ENCODE results near the gene SNX27.
"Not testable (repeated sequence)": the region's sequence is repeated elsewhere in the genome, so short reads cannot be mapped to it uniquely, and the experiment has no call there.

The SNX27 gene

DNA sequence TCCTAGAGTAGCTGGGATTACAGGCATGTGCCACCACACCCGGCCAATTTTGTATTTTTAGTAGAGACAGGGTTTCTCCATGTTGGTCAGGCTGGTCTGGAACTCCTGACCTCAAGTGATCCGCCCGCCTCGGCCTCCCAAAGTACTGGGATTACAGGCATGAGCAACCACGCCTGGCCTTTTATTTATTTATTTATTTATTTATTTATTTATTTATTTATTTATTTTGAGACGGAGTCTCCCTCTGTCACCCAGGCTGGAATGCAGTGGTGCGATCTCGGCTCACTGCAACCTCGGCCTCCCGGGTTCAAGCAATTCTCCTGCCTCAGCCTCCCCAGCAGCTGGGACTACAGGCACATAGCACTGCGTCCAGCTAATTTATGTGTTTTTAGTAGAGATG is 31.2 kb downstream of the SNX27 start:
- not testable (repeated sequence) for DNase-seq

DNA sequence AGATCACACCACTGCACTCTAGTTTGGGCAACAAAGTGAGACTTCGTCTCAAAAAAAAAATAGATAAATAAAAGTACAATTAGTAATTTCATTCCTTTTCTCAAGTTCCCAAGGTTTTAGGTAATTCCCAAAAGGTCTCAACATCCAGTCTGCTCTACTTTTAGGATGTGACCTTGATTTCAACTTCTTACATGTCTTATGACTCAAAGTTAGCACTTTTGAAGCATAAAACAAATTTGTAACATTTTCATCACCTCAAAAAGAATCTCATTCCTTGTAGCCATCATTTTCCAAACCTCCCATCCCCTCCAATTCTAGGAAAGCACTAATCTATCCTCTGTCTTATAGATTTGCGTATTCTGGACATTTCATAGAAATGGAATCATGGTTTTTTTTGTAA is 32.2 kb downstream of the SNX27 start:
- DNase-seq, result no peak

DNA sequence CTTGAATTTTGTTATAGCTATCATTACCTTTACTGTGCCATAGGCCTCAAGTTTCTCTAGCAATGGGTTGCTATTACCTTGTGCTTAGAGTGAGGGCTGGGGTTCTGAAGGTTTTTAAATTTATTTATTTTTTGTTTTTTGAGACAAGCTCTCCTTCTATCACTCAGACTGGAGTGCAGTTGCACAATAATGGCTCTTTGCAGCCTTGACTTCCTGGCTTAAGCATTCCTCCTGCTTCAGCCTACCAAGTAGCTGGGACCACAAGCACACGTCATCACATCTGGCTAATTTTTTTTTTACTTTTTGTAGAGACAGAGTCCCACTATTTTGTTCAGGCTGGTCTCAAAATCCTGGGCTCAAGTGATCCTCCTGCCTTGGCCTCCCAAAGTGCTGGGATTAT is 41.5 kb downstream of the SNX27 start:
- no peak for DNase-seq

DNA sequence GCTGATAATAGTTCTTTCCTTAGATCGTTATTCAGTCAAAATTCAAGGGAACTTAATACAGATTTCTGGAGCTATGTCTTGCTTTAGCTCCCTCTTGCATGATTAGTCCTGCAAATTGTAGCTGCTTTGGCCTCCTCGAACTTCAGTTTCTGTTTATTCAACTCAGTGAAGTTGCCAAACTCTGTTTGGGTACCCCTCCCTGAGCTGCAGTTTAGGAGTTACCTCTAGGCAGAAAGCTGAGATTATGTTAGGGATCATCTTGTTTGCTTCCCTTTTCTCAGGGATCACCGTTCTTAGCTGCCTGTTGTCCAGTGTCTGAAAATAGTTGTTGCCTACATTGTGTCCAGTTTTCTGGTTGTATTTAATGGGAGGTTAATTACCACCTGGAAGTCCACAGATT is 43.5 kb downstream of the SNX27 start:
- no peak for DNase-seq

- no peak for DNase-seq
These were observed 49.9 kb downstream of the SNX27 start for GRCh38 chr1:151661751-151662150.

- no peak for DNase-seq
These were observed 56.2 kb downstream of the SNX27 start for GRCh38 chr1:151668090-151668489.

GRCh38 chr1:151670036-151670675 is 58.3 kb downstream of the SNX27 start:
- DNase-seq, result not testable (repeated sequence)

DNA sequence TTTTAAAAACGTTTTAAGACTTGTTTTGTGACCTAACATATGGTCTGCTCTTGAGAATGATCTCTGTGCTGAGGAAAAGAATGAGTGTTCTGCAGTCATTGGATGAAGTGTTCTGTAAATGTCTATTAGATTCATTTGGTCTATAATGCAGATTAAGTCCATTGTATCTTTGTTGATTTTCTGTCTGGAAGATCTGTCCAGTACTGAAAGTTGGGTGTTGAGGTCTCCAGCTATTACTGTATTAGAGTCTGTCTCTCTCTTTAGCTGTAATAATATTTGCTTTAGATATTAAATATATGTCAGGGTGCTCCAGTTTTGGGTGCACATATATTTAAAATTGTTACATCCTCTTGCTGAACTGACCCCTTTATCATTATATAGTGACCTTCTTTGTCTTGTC is 61.6 kb downstream of the SNX27 start:
- DNase-seq, result no peak

DNA sequence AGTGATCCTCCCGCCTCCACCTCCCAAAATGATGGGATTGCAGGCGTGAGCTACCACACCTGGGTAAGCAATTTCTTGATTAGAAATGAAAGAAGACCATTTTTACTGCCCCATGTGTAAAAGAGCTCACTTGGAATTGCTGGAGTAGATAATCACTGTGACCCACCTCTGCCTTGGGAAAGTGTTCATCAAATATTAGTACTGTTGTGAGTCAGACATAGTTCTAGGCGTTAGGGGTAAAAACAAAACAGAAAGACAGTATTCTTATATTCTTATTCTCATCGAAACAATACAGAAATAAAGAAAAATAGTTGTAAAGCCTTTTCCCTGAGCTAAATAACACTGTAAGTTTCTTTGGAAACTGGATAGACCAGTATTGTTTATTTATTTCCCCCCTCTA is 68.5 kb downstream of the SNX27 start:
- no peak for DNase-seq

DNA sequence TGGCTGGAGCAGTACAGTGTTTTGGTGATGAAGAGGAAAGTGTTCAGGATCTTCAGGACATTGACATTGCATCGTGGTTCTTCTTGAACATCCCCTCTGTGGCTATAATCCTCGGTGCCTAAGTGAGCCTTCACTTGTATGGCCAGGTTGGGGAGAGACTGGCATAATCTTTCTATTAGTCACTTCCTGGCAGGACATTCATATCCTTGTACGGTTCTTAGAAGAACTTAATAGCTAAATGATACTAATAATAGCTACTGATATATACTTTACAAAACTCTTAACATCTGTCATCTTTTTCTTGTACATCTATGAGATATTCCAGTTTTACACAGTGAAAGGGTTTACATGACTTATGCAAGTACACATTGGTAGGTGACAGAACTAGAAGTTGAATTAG is 69.0 kb downstream of the SNX27 start:
- no peak for DNase-seq

DNA sequence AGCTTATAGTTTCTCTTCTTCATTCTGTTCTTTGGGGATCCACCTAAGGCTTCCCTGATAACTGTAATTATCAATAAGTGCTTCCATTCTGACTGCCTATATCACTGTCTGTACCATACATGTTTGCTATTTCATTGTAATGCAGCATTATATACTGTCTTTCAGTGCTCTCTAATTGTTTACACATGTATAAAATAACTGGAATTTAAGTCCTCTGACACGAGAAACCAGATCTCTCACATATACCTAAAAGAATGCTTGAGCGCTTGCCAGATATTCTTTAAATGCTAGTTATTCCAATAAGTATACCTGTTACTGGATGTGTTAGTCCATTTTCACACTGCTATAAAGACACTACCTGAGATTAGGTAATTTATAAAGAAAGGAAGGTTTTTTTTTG is 70.1 kb downstream of the SNX27 start:
- no peak for DNase-seq

DNA sequence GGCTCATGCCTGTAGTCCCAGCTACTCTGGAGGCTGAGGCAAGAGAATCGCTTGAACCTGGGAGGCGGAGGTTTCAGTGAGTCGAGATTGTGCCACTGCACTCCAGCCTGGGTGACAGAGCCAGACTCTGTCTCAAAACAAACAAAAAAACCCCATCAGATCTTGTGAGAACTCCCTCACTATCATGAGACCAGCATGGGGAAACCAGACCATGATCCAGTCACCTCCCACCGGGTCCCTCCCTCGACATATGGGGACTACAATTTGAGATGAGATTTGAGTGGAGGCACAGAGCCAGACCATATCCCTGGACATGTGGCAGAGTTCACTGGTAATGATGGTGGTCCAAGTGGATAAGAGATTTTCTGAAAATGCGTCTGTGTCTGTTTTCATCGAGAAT is 71.1 kb downstream of the SNX27 start:
- not testable (repeated sequence) for DNase-seq

DNA sequence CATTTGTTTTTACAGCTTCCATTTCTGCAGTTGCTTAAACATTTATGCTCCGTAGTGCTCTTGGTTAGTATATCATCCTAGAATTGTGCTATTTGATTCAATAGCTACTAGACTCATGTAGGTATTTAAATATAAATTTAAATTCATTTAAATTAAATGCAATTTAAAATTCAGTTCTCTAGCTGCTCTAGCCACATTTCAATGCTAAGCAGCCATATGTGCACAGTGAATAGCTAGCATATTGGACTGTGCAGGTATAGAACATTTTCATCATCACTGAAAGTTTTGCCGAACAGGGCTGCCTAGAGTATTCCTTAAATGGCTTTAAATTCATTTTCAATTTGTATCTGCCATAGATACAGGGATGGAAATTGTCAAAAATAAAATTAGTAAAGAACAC is 72.3 kb downstream of the SNX27 start:
- DNase-seq, result no peak

- no peak for DNase-seq
These were observed 74.7 kb downstream of the SNX27 start for GRCh38 chr1:151686561-151686960.

GRCh38 chr1:151689494-151689893 is 77.6 kb downstream of the SNX27 start:
- no peak for DNase-seq

GRCh38 chr1:151692226-151692625 is 80.4 kb downstream of the SNX27 start:
- DNase-seq, result no peak

DNA sequence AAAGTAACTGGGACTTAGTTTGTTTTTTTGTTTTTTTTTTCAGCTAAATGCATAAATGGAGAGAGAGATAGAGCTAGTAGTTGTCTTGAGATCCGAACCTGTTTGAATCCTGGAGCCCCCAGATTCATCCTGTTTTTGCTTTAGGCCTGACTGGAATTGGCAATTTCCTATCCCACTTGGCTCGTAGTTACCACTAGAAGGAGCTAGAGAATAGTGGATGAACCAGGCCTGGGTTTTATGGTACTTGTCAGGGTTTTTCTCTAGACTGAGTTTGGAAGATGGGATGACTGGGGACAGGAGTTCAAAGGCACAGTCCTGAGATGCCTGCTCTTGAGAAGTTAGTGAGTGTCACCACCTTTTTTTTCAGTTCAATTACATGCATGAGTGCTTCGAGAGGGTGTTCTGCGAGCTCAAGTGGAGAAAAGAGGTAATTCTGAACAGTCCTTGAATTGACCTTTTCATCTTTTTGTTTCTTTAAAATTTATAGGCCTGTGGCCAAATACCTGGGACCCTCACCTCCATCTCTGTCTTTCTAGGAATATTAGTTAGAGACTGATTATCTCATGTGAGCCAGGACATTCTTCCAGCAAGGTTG is 81.3 kb downstream of the SNX27 start:
- DNase-seq, result no peak

- no peak for DNase-seq
These were observed 89.7 kb downstream of the SNX27 start for GRCh38 chr1:151701515-151701914.

DNA sequence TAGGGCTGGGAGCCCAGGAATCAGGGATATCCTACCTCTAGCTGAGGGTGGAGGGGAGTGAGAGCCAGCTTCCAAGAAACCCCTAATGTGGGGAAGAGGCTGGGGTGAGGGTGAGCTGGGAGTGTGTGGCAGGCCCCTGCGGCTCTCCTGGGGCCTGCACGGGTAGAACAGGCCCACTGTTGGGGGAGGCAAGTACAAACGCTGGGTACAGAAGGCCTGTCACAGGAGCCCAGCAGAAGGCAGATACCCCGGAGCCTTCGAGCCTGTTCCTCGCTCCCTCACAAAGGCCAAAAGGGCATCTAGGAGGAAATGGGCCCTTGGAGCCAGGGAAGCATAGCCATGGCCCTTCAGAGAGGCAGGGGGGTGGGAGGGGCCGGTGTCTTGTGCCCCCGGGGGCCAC is 91.1 kb downstream of the SNX27 start:
- DNase-seq, result no peak

DNA sequence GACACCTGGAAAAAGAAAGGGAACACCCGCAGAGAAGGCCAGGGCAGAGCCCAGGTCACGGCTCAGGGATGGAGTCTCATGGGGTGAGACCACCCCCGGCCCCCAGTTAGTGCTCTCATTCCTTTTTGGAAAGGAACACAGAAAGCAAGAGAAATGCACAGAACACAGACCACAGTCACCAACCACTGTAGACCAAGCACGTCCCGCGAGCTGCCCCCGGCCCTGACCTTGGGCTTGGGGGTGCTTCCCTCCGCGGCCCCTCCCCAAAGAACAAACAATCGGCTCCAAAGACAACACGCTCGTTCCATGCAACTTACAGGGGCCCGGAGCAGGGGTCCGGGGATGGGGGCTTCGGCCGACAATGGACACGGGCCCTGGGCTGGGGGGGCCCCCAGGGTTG is 92.0 kb downstream of the SNX27 start:
- DNase-seq, result no peak

DNA sequence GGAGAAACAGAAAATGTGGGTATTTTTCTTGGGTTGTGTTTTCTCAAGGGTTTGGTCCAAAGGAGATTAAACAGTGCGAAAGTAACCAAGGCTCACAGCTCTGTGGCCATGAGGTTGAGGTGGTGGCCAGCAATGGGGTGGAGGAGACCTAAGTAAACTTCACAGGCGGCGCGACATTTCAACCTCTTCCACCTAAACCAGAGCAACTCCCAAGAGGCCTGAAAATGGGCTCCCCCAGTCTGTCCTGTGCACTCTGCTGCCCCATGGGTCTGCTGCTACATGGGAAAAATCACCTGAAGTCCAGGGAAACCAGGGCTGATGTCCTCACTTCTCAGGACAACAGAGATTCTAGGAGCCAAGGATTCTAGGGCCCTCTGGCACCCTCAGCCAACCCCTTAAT is 92.4 kb downstream of the SNX27 start:
- DNase-seq, result no peak

DNA sequence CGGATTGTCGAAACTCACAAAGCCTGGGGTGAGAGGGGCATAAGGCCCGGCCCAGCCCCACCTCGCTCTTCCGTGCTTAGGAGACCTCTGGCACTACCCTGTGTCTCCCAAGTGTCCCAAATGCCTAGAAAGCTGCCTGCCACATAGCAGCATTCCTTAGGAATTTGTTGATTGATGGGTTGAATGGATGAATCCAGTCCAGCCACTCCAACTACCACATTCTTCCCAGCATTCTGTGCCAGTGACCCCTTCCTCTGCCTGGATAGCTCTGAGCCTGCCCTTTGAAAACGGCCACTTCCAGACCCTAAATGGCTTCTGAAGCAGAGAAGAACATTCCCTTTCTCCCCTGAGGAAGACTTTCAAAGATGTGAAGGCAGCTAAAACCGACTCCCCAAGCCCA is 93.3 kb downstream of the SNX27 start:
- no peak for DNase-seq

GRCh38 chr1:151705753-151706463 is 94.1 kb downstream of the SNX27 start:
- no peak for DNase-seq

All from activated CD4-positive, alpha-beta T cell treated with anti-CD3 and anti-CD28 coated beads for 4 hours (primary cell).